HG03521 (cell line): ENCODE measurements around the gene PDGFB.
"Not testable (repeated sequence)": the region's sequence is repeated elsewhere in the genome, so short reads cannot be mapped to it uniquely, and the experiment has no call there.

Experiments used
- ATAC-seq: cut with Tn5 transposase; IDR thresholded peaks from one replicate; pipeline ENCODE4 v1.9.1; 2021; ENCODE audit warnings: mild to moderate bottlenecking, moderate library complexity; ENCODE audit not compliant: unreplicated experiment

Gene PDGFB

DNA sequence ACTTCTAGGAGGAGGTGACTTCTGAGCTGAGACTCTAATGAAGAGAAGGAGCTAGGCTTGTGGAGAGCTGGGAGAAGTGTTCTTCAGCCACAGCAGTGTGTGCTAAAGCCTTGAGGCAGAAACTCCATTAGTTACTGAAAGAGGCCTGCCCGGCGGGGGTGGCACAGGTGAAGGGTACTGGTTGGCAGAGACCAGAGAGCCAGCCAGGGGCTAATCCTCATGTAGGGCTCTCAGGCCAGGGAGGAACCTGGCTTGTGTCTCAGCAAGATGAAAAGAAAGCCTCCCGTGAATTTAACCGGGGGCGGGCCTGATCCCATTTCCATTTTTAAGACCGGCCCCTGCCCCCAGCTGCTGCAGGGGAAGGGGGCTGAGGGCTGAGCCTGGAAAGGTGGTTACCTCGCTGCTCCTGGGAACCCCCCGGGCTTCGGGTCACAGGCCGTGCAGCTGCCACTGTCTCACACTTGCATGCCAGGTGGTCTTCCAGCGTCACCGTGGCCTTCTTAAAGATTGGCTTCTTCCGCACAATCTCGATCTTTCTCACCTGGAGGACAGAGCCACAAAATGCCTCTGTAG lies 15.0 kb downstream of the PDGFB start:
- no peak for ATAC-seq

DNA sequence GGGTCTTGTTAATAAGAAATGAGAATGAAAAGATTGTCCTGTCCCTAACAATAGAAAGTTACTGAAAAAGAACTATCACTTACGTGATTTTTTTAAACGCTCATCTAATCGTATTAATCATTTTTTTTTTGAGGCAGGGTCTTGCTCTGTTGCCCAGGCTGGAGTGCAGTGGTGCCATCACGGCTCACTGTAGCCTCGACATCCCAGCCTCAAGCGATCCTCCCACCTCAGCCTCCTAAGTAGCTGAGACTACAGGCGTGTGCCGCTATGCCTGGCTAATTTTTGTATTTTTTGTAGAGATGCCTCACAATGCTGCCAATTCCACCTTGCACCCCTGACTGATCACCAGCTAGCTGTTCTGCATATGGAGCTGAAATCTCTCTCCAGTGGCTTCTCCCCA lies 15.7 kb downstream of the PDGFB start:
- ATAC-seq, result no peak

DNA sequence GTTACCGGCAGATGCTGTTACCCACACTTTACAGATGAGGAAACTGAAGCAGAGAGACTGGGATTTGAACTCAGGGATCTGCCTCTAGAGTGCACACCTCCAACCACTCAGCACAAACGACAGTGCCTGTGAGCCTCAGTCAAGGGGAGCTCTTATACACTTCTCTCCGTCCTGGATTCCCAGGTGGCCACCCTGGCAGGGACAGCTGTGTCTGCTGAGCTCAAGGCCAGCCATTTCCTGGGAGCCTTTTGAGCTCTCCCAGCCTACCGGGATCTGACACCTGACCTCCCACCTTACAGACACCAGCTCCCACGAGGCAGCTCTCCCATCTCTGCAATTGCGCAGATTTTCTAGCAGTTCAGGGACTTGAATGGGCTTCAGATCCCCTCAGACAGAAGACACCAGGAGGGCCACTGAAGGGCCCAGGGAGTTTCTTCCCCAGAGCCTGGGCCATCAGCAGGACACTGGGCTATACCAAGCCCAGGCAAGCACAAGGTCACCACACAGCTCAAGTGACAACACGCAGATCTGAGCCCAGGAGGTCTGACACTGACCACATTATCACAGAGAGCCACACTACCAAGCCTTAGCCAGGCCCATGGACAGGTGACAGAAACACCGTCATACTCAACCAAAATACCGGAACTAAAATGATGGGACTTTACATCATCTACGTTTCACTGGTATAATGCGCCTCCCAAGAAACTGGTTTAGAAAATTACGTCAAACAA lies 17.1 kb downstream of the PDGFB start:
- no peak for ATAC-seq

DNA sequence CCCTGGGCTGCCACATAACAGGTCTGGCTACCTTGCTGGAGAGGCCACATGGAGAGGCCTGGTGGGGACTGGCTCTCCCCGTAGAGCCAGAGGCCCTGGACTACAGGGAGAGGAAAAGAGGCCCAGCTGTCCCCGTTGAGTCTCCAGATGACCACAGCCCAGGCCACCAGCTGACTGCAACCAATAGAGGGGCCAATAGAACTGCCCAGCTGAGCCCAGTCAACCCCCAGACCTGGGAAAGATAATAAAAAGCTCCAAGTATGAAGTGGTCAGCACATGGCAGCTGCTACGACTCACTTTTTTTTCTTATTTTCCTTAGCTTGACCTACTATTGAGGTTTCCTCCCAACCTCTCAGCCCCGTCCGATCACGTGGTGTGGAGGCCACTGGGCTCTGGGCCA lies 18.4 kb downstream of the PDGFB start:
- no peak for ATAC-seq

DNA sequence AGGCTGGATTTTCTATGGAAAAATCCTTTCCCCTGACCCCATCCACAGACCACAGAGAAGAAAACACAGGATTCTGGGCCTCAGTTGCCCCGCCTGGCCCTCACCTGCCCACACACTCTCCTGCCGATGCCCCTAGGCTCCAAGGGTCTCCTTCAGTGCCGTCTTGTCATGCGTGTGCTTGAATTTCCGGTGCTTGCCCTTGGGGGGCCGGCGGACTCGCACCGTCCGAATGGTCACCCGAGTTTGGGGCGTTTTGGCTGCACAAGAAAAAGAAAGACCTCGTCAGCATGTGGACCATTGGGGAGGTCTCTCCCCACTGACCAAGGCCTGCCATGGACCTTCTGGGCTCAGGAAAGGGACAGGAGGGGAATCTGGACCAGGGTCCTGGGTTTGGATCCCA lies 19.2 kb downstream of the PDGFB start:
- no peak for ATAC-seq

DNA sequence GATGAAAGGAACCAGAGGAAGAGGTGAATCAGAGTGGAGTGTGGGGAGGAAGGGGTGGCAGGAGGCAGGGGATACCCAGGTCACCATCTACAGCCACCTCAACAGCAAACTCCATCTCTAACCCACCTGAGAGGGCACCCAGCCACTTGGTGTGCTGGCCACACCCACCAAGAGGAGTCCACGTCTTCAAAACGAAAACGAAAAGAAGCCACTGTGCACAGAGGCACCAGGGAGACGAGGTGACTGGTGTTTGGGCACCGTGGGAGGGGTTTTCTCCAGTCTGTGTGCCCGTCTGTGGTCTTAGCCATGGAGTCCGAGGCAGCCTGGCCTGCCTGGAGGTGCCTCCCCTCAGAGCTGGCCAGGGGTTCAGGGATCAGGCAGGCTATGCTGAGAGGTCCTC lies 20.2 kb downstream of the PDGFB start:
- no peak for ATAC-seq

DNA sequence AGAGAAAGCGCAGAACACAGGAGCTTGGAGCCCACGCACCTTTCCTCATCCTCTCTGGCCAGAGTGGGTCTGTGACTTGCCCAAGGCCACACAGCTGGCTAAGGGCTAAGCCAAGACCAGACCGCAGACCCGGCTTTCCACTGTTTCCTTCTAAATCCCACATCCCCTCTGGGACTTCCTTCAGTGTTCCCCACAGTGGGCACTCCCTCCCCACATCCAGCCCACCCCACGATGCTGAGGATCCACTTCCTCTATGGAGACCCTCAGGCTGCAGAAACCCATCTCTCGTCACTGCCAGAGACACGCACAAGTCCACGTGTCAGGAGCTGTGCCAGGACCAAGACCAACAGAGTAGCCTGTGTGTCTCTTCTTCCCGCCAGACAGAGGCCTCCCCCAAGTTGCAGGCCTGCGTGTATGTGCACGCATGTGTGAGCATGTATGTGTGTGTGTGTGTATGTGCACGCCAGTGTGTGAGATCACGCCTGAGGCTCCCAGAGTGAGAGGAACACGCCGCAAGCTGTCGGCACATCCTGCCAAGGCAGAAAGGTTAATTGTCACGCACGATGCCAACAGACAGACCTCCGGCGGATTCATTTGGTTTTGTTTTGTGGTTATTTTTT lies 21.6 kb downstream of the PDGFB start:
- ATAC-seq, result no peak

DNA sequence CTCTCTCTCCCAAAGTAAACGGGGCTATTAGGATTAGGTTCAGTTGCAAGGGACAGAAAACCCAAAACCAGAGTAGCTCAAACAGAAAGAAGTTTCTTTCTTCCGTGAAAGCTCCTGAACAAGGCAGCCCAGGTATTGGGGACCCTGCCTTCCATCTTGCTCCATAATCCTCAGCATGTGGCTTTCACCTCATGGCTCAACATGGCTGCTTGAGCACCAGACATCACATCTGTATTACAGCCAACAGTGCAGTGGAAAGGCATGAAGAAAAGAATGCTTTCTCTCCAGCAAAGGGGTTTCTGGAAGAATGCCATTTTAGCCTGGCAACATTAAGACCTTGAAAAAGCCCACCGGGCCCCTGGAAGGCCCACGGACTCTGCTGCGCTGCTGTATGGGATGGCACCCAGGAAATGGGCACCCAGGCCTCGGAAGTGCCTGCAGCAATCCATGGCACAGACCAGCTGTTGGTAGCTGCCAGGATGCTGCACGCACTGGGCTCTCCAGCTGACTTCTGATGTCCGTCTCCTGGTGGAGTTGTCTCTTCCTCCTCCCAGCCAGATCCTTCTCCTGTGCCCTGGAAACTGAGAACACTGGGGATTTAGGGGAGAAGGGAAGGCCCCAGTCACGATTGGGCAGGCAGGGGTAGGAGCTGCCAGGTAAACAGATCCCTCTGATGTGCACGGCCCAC lies 22.6 kb downstream of the PDGFB start:
- no peak for ATAC-seq

DNA sequence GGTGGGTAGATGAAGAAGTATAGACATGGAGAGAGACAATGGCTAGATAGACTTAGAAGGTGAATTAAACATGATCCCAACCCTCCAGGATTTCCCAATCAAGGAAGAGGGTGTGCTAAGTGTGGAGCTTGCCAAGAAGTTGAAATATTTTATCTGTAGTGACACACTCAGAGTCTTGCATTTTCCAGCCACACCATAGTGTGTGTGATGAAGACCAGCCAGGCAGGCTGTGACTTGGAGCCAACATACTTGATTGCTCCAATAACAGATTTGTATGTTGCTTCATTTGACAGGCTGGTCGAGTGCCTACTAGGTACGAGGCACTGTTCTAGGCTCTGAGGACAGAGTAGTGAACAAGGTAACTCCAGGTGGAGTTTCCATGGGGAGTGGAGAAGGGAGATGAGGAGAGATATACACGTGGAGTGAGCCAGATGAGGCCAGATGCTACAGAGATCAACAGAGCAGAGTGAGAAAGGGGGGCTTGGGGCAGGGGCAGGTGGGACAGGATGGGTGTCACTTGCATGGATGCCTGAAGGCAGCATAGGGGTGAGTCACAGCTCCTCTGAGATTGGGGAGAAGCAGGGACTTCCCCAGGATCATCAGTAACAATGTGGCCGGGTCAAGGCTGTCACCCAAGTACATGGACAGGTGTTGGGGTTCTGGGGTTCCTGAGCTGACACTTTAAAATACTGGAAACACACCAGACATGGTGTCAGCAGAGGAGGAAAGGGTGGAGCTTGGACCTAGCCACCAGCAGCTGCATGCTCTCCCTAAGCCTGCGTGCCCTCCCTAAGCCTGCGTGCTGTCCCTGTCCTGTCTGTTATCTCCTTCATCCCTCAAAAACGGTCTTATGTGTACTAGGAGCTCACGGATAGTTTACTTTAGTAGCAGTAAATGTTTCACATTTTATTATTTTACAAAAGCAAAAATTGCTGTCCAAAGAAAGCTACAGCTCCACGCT lies 23.6 kb downstream of the PDGFB start:
- ATAC-seq, result no peak

DNA sequence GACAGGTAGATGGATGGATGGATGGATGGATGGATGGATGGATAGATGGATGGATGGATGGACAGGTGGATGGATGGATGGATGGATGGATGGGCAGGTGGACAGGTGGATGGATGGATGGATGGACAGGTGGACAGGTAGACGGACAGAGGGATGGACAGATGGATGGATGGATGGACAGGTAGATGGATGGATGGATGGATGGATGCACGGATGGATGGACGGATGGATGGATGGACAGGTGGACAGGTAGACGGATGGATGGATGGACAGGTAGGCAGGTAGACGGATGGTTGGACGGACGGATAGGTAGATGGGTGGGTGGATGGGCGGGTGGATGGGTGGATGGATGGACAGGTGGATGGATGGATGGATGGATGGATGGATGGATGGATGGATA lies 24.3 kb downstream of the PDGFB start:
- no peak for ATAC-seq

DNA sequence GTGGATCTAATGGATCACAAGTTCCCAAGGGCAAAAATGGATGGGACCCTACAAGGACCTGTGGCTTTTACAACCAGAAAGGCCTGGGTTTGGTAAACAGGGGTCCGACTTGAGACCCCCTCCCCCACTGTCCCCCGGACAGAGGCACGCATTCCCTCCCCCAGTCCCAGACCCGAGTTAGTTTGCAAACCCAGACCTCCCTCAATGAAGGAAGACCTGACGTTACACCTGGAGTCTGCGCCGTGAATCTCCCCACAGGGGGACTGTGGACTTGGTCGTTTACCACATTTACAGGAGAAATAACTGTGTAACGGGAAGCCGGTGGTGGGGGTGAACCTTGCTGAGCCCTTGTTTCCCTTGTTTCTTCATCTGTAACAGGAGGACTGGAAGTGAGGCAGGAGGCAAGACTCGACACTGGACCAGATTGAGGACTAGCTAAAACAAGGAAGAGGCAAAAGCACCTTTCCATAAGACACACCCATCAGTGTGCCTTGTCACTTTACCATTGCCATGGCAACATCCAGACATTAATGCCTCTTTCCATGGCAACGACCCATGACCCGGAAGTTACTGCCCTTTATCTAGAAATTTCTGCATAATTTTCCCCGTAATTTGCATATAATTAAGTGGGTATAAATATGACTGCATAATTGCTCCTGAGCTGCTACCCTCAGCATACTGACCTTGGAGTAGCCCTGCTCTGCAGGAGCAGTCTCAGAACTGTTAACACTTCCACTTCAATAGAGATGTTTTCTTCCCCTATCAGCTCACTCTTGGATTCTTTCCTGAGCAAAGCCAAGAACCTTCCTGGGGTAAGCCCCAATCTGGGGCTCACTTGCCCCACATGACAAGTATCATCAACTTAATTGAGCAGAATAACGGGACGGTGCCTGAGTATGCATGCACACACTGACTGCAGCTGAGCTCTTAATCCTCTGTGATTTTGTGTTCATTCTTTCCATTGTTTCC lies 25.4 kb downstream of the PDGFB start:
- ATAC-seq, result no peak

DNA sequence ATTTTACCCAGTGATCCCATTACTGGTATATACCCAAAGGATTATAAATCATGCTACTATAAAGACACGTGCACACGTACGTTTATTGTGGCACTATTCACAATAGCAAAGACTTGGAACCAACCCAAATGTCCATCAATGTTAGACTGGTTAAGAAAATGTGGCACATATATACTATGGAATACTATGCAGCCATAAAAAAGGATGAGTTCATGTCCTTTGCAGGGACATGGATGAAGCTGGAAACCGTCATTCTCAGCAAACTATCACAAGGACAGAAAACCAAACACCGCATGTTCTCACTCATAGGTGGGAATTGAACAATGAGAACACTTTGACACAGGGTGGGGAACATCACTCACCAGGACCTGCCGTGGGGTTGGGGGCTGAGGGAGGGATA lies 26.4 kb downstream of the PDGFB start:
- not testable (repeated sequence) for ATAC-seq

DNA sequence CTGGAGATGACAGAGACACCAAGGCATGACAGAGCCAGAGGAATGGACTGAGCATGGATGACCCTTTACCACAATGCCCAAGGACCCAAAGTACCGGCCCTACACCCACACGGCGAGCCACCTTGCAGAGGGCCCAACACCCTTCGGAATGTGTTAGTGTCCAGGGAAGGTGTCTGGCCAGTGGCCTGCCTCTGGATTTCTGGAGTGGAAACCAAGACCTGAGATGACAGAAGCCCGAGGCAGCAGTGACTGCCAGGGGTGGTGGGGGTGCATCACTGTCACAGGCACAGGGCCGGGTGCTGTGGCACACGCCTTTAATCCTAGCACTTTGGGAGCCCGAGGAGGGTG lies 28.7 kb downstream of the PDGFB start:
- ATAC-seq, result no peak

DNA sequence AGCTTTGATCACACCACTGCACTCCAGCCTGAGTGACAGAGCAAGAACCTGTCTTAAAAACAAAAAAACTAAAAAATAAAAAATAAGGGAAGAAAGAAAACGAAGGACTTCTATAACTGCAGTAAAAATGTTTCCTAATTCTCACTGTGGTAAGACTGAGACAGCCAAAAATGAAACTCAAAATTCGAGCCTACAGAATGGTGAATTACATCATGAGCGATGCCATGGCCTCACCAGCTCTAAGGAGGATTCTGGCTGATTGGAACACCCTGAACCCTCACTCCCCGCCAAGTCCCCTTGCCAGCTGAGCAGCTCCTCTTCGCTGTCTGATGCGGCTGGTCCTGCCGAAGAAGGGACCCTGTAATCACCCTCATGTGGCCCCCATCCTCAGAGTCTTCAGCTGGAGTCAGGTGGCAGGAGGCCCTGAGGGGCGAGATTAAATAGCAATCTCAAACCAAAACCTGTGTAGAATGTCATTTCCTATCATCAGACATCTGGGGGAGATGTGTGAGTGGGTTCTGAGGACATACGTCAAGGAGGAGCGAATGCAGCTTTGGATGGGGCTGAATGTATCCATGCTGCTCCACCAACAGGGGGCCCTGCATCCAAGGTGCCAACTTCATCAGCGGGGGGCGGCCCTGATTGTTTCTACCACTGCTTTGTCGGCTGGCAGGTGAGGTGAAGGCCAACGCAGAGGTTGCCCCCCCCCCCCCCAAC lies 29.2 kb downstream of the PDGFB start:
- ATAC-seq, result no peak

DNA sequence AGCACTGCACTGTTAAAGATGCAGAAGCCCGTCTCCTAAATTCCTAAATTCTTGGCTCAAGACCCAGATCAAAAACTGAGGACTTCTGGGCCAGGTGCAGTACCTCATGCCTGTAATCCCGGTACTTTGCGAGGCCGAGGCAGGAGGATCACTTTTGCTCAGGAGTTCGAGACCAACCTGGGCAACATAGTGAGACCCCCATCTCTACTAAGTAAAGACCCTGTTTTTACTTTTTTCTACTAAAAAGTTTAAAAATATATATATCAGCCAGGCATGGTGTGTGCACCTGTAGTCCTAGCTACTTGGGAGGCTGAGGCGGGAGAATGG lies 29.7 kb downstream of the PDGFB start:
- no peak for ATAC-seq

DNA sequence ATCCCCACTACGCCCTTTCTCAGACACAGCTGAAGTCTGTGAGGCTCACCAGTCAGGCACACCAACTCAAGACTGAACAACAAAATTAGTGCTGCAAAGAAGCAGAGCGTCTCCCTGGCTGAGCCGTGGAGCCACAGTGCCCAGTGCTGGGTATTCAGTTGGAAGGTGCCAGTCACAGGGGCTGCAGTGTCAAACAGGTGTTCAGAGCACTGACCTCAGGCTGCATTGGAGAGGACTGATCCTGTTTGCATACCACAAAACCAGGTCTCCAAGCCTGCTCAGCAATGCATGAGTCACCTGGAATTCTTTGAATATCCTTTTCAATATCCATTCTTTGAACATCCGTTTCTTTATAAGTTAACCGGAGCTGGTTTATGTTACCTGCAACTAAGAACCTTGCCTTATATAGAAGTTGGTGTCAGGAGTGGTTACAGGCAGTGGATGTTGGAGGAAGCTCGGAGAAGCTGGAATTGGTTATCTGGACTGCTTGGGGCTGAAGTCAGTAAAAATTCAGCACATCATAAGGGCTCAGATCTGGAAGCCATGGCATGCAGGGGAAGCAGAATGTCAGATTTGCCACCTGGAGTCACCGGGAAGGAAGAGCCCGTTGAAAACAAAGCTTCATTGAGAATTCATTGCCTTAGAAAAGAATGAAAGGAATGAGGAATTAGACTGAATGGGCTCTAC lies 30.3 kb downstream of the PDGFB start:
- ATAC-seq, result no peak

DNA sequence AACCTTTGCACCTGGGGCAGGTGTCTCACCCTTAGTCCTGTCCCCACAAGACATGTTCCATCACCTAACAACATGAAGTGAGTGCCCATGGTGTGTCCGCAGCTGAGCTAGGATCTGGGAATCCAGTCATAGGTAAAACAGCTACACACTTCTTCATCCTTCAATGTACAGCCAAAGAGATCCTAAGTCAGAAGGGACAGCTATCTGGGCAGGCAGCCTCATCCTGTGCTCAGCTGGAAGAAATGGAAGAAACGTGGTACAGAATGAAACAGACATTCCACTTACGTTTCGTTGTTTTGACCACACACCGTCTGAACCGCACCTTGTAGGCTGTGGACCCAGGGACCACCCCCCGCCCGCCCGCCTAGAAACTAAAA lies 30.8 kb downstream of the PDGFB start:
- ATAC-seq, result no peak

DNA sequence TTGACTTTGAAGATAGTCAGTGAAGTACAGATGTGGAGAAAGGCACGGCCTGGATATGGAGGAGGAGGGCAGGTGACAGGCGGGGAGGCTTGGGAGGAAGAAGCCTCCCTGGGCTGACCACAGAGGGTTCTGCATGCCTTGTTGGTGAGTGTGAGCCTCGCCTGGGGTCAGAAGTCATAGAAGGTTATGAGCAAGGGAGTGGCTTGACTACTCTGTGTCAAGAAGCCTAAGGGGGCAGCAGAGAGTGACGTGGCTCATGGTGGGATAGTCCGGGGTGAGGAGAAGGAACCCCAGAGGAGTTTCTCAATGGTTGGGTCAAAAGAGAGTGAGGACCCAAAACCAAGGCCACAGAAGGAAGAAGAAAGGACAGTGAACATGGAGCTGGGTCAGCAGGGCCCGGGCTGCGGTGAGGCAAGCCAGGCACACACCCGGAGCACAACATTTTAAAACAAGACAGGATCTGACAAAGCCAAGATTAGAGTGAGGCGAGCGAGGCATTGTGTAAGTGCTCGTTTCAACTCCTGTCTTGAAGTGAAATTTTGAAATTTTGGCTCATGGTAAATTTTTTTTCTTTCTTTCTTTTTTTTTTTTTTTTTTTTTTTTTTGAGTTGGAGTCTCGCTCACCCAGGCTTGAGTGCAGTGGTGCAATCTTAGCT lies 31.9 kb downstream of the PDGFB start:
- ATAC-seq, result no peak
